Neuronal stem cell (in vitro differentiated cells): Measurements from ENCODE around the gene NWD2.

Source experiments
- DNase-seq: peaks from one replicate; pipeline ENCODE4 v3.0.0-alpha.2; 2013; ENCODE audit warnings: low spot score
- H2AFZ ChIP-seq: one replicate; pipeline ENCODE4 v1.6.1; 2013; ENCODE audit warnings: mild to moderate bottlenecking, low read length, inconsistent platforms
- H2AK5ac ChIP-seq: 2 replicates; pipeline ENCODE4 v1.6.1; 2013; ENCODE audit warnings: low read depth, mild to moderate bottlenecking, inconsistent platforms, low read length, moderate library complexity, mixed read lengths
- H2BK120ac ChIP-seq: 2 replicates; pipeline ENCODE4 v1.6.1; 2013; ENCODE audit warnings: low read depth, mild to moderate bottlenecking, inconsistent platforms, low read length, moderate library complexity, mixed read lengths
- H2BK12ac ChIP-seq: one replicate; pipeline ENCODE4 v1.6.1; 2013; ENCODE audit warnings: low read length, inconsistent platforms
- H2BK15ac ChIP-seq: 2 replicates; pipeline ENCODE4 v1.6.1; 2013; ENCODE audit warnings: mild to moderate bottlenecking, low read length, inconsistent platforms, mixed read lengths
- H2BK5ac ChIP-seq: one replicate; pipeline ENCODE4 v1.6.1; 2013; ENCODE audit warnings: inconsistent platforms, mild to moderate bottlenecking, low read length, moderate library complexity
- H3K14ac ChIP-seq: one replicate; pipeline ENCODE4 v1.6.1; 2013; ENCODE audit warnings: low read length, inconsistent platforms
- H3K18ac ChIP-seq: 2 replicates; pipeline ENCODE4 v1.6.1; 2013; ENCODE audit warnings: low read length, inconsistent platforms
- H3K23ac ChIP-seq: 2 replicates; pipeline ENCODE4 v1.6.1; 2013; ENCODE audit warnings: low read depth, mild to moderate bottlenecking, mixed read lengths, low read length, inconsistent platforms; ENCODE audit not compliant: poor library complexity
- H3K27ac ChIP-seq: replicated peaks from 3 replicates; pipeline ENCODE4 v1.5.1; 2013; ENCODE audit warnings: low read length, inconsistent platforms
- H3K27me3 ChIP-seq, 3 experiments: 2 replicates each; pipeline ENCODE4 v1.6.1; 2013; ENCODE audit warnings: low read length in 3 of 3, mild to moderate bottlenecking in 2 of 3, inconsistent platforms in 1 of 3, low read depth in 1 of 3, mixed read lengths in 1 of 3, moderate library complexity in 1 of 3; ENCODE audit not compliant: control insufficient read depth in 3 of 3, insufficient read depth in 3 of 3
- H3K36me3 ChIP-seq, 2 donors: replicated peaks in 1 of 2; 2 replicates each; pipeline ENCODE4 v1.6.1; 2013; ENCODE audit warnings: low read length in 2 of 2; ENCODE audit not compliant: control insufficient read depth in 2 of 2, insufficient read depth in 2 of 2
- H3K4ac ChIP-seq: 2 replicates; pipeline ENCODE4 v1.6.1; 2013; ENCODE audit warnings: inconsistent platforms, mild to moderate bottlenecking, low read length, moderate library complexity
- H3K4me1 ChIP-seq, 2 donors: 1 replicate in 1 of 2; 2 replicates in 1 of 2; pipeline ENCODE4 v1.6.1; 2013; ENCODE audit warnings: low read length in 2 of 2, low read depth in 1 of 2; ENCODE audit not compliant: control insufficient read depth in 2 of 2, insufficient read depth in 1 of 2
- H3K4me2 ChIP-seq: one replicate; pipeline ENCODE4 v1.6.1; 2013; ENCODE audit warnings: mild to moderate bottlenecking, low read length, inconsistent platforms; ENCODE audit not compliant: insufficient read depth, poor library complexity, severe bottlenecking
- H3K4me3 ChIP-seq, 2 donors: 2 replicates each; pipeline ENCODE4 v1.5.1; 2013; ENCODE audit warnings: low read length in 2 of 2, mild to moderate bottlenecking in 2 of 2, inconsistent platforms in 1 of 2, moderate library complexity in 1 of 2
- H3K79me1 ChIP-seq: one replicate; pipeline ENCODE4 v1.6.1; 2013; ENCODE audit warnings: low read depth, mild to moderate bottlenecking, inconsistent platforms, low read length, moderate library complexity
- H3K9ac ChIP-seq: one replicate; pipeline ENCODE4 v1.6.1; 2013; ENCODE audit warnings: mild to moderate bottlenecking, low read depth, low read length, inconsistent platforms; ENCODE audit not compliant: poor library complexity
- H3K9me3 ChIP-seq, 2 donors: replicated peaks in 1 of 2; 2 replicates each; pipeline versions ENCODE3 to v1.6.1; 2013; ENCODE audit warnings: low read length in 2 of 2, mild to moderate bottlenecking in 2 of 2, inconsistent platforms in 1 of 2, low read depth in 1 of 2, mixed read lengths in 1 of 2, moderate library complexity in 1 of 2; ENCODE audit not compliant: control insufficient read depth in 2 of 2, insufficient read depth in 1 of 2
- H4K8ac ChIP-seq: one replicate; pipeline ENCODE4 v1.6.1; 2013; ENCODE audit warnings: low read depth, mild to moderate bottlenecking, inconsistent platforms, low read length, moderate library complexity
- H4K91ac ChIP-seq: one replicate; pipeline ENCODE4 v1.6.1; 2013; ENCODE audit warnings: low read length, low read depth, mild to moderate bottlenecking, inconsistent platforms; ENCODE audit not compliant: poor library complexity
- WGBS, 2 donors: extraction: QIAGEN DNeasy Blood & Tissue Kit; methylation state at CpG; one replicate each; pipeline ENCODE4 v1.1.7; 2013; ENCODE audit warnings: missing lambda C conversion rate in 2 of 2, mixed read lengths in 1 of 2; ENCODE audit not compliant: insufficient read length in 2 of 2, insufficient replicate concordance in 1 of 2; ENCODE audit errors: extremely low coverage in 2 of 2; 5-methylcytosine and 5-hydroxymethylcytosine counted together

The NWD2 gene

DNA sequence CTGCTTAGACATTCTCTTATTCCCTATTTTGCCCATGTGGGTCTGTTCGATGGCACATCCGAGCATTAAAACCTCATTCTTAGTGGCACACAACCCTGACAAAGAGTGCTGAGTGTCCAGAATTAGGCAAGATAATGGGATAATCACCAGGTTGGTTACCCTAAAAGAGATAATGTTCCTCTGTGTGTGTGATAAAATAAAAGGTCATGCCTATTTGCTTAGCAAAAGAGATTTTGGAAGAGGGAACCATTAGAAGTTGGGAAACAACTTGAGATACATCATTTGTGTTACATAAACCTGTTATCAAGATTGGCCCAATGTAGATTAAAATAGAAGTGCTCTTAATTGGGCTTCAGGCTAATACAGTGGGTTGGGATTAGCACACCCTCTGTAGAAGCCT lies 182.7 kb downstream of the NWD2 start:
- H3K4me1 ChIP-seq, result no peaks in the 10 kb centered on the region
- H3K18ac ChIP-seq, result no peak overlapping the region
- no peaks in the 10 kb centered on the region for H3K36me3 ChIP-seq
- DNase-seq, result no peak
- H2BK120ac ChIP-seq, result no peak overlapping the region
- H3K9me3 ChIP-seq, result no peaks in the 10 kb centered on the region
- H2AK5ac ChIP-seq, result no peak overlapping the region
- no peak overlapping the region for H3K14ac ChIP-seq
- H4K8ac ChIP-seq, result no peak overlapping the region
- H2AFZ ChIP-seq, result no peak overlapping the region
- no peak overlapping the region for H3K4ac ChIP-seq
- no CpG with 5 or more reads among the region's 2 CpGs for WGBS, 2 donors
- no peak overlapping the region for H2BK5ac ChIP-seq
- no peaks in the 10 kb centered on the region for H3K27me3 ChIP-seq
- no peak overlapping the region for H3K4me2 ChIP-seq
- H2BK12ac ChIP-seq, result no peak overlapping the region
- no peaks in the 10 kb centered on the region for H3K79me1 ChIP-seq
- no peak overlapping the region for H3K27ac ChIP-seq
- no peak overlapping the region for H2BK15ac ChIP-seq
- H3K23ac ChIP-seq, result no peak overlapping the region
- H3K4me3 ChIP-seq, result no peak overlapping the region
- no peak overlapping the region for H3K9ac ChIP-seq
- H4K91ac ChIP-seq, result no peak overlapping the region

- no peaks in the 10 kb centered on the region for H3K79me1 ChIP-seq
- no peak overlapping the region for H2AFZ ChIP-seq
- H3K27ac ChIP-seq, result no peak overlapping the region
- no peak overlapping the region for H2AK5ac ChIP-seq
- H4K91ac ChIP-seq, result no peak overlapping the region
- no peaks in the 10 kb centered on the region for H3K36me3 ChIP-seq
- H2BK5ac ChIP-seq, result no peak overlapping the region
- H3K4me1 ChIP-seq, result no peaks in the 10 kb centered on the region
- no peaks in the 10 kb centered on the region for H3K27me3 ChIP-seq
- H2BK12ac ChIP-seq, result no peak overlapping the region
- no peak overlapping the region for H3K4ac ChIP-seq
- no peak overlapping the region for H2BK120ac ChIP-seq
- no peak overlapping the region for H3K4me3 ChIP-seq
- H2BK15ac ChIP-seq, result no peak overlapping the region
- no peak overlapping the region for H3K9ac ChIP-seq
- no peak overlapping the region for H3K18ac ChIP-seq
- no peaks in the 10 kb centered on the region for H3K9me3 ChIP-seq
- H3K23ac ChIP-seq, result no peak overlapping the region
- H3K4me2 ChIP-seq, result no peak overlapping the region
- H4K8ac ChIP-seq, result no peak overlapping the region
- H3K14ac ChIP-seq, result no peak overlapping the region
- no peak for DNase-seq
Measured at GRCh38 chr4:37429906-37430305, 185.4 kb downstream of the NWD2 start.

DNA sequence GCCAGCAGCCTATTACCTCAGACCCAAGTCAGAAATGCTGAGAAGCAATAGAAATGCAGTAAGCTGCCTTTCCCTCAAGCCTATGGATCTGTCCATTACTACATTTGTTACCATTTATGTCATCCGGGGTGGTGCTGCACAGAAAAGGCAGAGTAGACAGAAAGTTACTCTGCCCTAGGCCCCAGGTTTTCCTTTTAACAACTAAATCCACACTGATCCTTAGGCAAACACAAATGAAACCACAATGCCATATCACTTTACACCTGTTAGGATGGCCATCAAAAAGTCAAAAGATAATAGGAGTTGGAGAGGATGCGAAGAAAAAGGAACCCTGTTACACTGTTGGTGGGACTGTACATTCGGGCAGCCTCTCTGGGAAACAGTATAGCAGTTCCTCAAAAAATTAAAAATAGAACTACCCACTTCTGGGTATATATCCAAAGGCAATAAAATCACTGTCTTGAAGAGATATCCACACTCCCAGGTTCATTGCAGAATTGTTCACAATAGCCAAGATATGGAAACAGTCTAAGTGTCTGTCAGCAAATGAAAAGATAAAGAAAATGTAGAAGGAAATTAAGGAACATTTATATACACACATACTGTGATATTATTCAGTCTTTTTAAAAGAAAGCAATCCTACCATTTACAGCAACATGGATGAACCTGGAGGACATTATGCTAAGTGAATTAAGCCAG lies 186.3 kb downstream of the NWD2 start:
- Histone ChIP-seq H3K79me1 (no peaks in the 10 kb centered on the region), H4K8ac (no peak overlapping the region), H4K91ac (no peak overlapping the region), H2AK5ac (no peak overlapping the region), H3K18ac (no peak overlapping the region), H2BK15ac (no peak overlapping the region), H3K4me1 (no peaks in the 10 kb centered on the region), H3K27me3 (no peaks in the 10 kb centered on the region), H2BK120ac (no peak overlapping the region), H3K4ac (no peak overlapping the region), H3K4me2 (no peak overlapping the region), H2BK5ac (no peak overlapping the region), H3K14ac (no peak overlapping the region), H3K9me3 (no peaks in the 10 kb centered on the region), H3K9ac (no peak overlapping the region), H3K23ac (no peak overlapping the region), H3K27ac (no peak overlapping the region), H2AFZ (no peak overlapping the region), H3K4me3 (no peak overlapping the region), H3K36me3 (no peaks in the 10 kb centered on the region), H2BK12ac (no peak overlapping the region)
- no CpG with 5 or more reads among the region's 3 CpGs for WGBS, 2 donors
- no peak for DNase-seq

GRCh38 chr4:37431417-37431743 lies 186.8 kb downstream of the NWD2 start:
- no peak overlapping the region for H2BK12ac ChIP-seq
- no peak for DNase-seq
- no peak overlapping the region for H3K9ac ChIP-seq
- H3K27ac ChIP-seq, result no peak overlapping the region
- no peak overlapping the region for H3K4ac ChIP-seq
- no peak overlapping the region for H2AFZ ChIP-seq
- H3K36me3 ChIP-seq, result no peaks in the 10 kb centered on the region
- no peak overlapping the region for H3K4me3 ChIP-seq
- H2BK120ac ChIP-seq, result no peak overlapping the region
- no CpG with 5 or more reads among the region's 1 CpG for WGBS, 2 donors
- no peak overlapping the region for H4K8ac ChIP-seq
- no peak overlapping the region for H3K14ac ChIP-seq
- no peak overlapping the region for H3K4me2 ChIP-seq
- H3K18ac ChIP-seq, result no peak overlapping the region
- H4K91ac ChIP-seq, result no peak overlapping the region
- no peak overlapping the region for H3K23ac ChIP-seq
- H2AK5ac ChIP-seq, result no peak overlapping the region
- no peak overlapping the region for H2BK5ac ChIP-seq
- H3K9me3 ChIP-seq, result no peaks in the 10 kb centered on the region
- no peak overlapping the region for H2BK15ac ChIP-seq
- no peaks in the 10 kb centered on the region for H3K4me1 ChIP-seq
- H3K27me3 ChIP-seq, result peaks cover 0 to 1% (median 0%) of the 10 kb centered on the region in 3 experiments
- no peaks in the 10 kb centered on the region for H3K79me1 ChIP-seq
